ENCODE results near the gene WWP2.
A peak's percentile ranks its signal among the peaks of the same experiment; 100 is the strongest.

The WWP2 gene

GRCh38 chr16:69834807-69835466 is 72.8 kb downstream of the WWP2 start:
- Mint-ChIP-seq H3K4me1 (peaks cover 68% of the 10 kb centered on the region), H3K9me3 (no peaks in the 10 kb centered on the region), H3K4me3 (no peak overlapping the region), H3K27ac (peak overlapping the region; percentile 61), H3K36me3 (ENCODE audit: low read depth) (peaks cover 6% of the 10 kb centered on the region), H3K27me3 (ENCODE audit: low read depth, poor library complexity) (no peaks in the 10 kb centered on the region)
- no peak for TF ChIP-seq CTCF (IDR thresholded peaks at IDR 0.05)
- DNase-seq: no peak

- peaks cover 56% of the 10 kb centered on the region for H3K4me1 Mint-ChIP-seq
These were observed 74.1 kb downstream of the WWP2 start for GRCh38 chr16:69836257-69836656.

GRCh38 chr16:69837380-69837779 is 75.2 kb downstream of the WWP2 start:
- peaks cover 48% of the 10 kb centered on the region for H3K4me1 Mint-ChIP-seq
- no peak for TF ChIP-seq CTCF (IDR thresholded peaks at IDR 0.05)
- peak overlapping the region; percentile 79 for H3K27ac Mint-ChIP-seq
- H3K36me3 Mint-ChIP-seq (ENCODE audit: low read depth): peaks cover 29% of the 10 kb centered on the region
- H3K4me3 Mint-ChIP-seq: no peak overlapping the region
- DNase-seq: no peak
- no peaks in the 10 kb centered on the region for H3K9me3 Mint-ChIP-seq
- H3K27me3 Mint-ChIP-seq (ENCODE audit: low read depth, poor library complexity): no peaks in the 10 kb centered on the region

More at GRCh38 chr16:69836257-69836656, 74.1 kb downstream of the WWP2 start:
- H3K4me3 Mint-ChIP-seq: no peak overlapping the region
- no peak for TF ChIP-seq CTCF (IDR thresholded peaks at IDR 0.05)
- H3K27me3 Mint-ChIP-seq (ENCODE audit: low read depth, poor library complexity): no peaks in the 10 kb centered on the region
- H3K27ac Mint-ChIP-seq: no peak overlapping the region
- DNase-seq: no peak
- peaks cover 17% of the 10 kb centered on the region for H3K36me3 Mint-ChIP-seq (ENCODE audit: low read depth)
- no peaks in the 10 kb centered on the region for H3K9me3 Mint-ChIP-seq

- Mint-ChIP-seq H3K27ac (peak overlapping the region; percentile 63), H3K4me3 (no peak overlapping the region), H3K36me3 (ENCODE audit: low read depth) (peaks cover 35% of the 10 kb centered on the region), H3K27me3 (ENCODE audit: low read depth, poor library complexity) (no peaks in the 10 kb centered on the region), H3K4me1 (peaks cover 48% of the 10 kb centered on the region), H3K9me3 (no peaks in the 10 kb centered on the region)
- DNase-seq: no peak
- TF ChIP-seq CTCF (IDR thresholded peaks at IDR 0.05): no peak
These were observed 76.4 kb downstream of the WWP2 start for GRCh38 chr16:69838489-69838888.

- no peaks in the 10 kb centered on the region for H3K9me3 Mint-ChIP-seq
- no peak overlapping the region for H3K27ac Mint-ChIP-seq
- DNase-seq: no peak
- peaks cover 48% of the 10 kb centered on the region for H3K4me1 Mint-ChIP-seq
- no peaks in the 10 kb centered on the region for H3K27me3 Mint-ChIP-seq (ENCODE audit: low read depth, poor library complexity)
- no peak overlapping the region for H3K4me3 Mint-ChIP-seq
- TF ChIP-seq CTCF (IDR thresholded peaks at IDR 0.05): no peak
- H3K36me3 Mint-ChIP-seq (ENCODE audit: low read depth): peaks cover 35% of the 10 kb centered on the region
These were observed 77.1 kb downstream of the WWP2 start for GRCh38 chr16:69839240-69839688.

- Mint-ChIP-seq H3K4me3 (no peak overlapping the region), H3K27me3 (ENCODE audit: low read depth, poor library complexity) (no peaks in the 10 kb centered on the region), H3K36me3 (ENCODE audit: low read depth) (peaks cover 35% of the 10 kb centered on the region), H3K9me3 (no peaks in the 10 kb centered on the region), H3K27ac (peak overlapping the region; percentile 34), H3K4me1 (peaks cover 48% of the 10 kb centered on the region)
- TF ChIP-seq CTCF (IDR thresholded peaks at IDR 0.05): no peak
- no peak for DNase-seq
These were observed 77.8 kb downstream of the WWP2 start for GRCh38 chr16:69839798-69840409.
